Endothelial cell of hepatic sinusoid (primary cell): ENCODE results near the gene KLRB1.
"Not testable (repeated sequence)": the region's sequence is repeated elsewhere in the genome, so short reads cannot be mapped to it uniquely, and the experiment has no call there.

ENCODE experiments used
- in situ Hi-C: cut with HindIII; loops from 2 replicates; pipeline ENCODE4 v1.10.0; 2017; ENCODE audit warnings: low sequenced_read_pairs

Gene KLRB1

GRCh38 chr12:9562841-9563453, 44.8 kb downstream of the KLRB1 start:
- in situ Hi-C loops, result not testable (repeated sequence)

- in situ Hi-C loops, result not testable (repeated sequence)
Measured at GRCh38 chr12:9545489-9545888, 62.2 kb downstream of the KLRB1 start.
